MM.1S (cell line): Measurements from ENCODE around the gene MSLN.
A peak's percentile ranks its signal among the peaks of the same experiment; 100 is the strongest.

Source experiments
- DNase-seq: peaks from one replicate; pipeline ENCODE4 v3.0.0-alpha.2; 2015
- H2AFZ ChIP-seq: fragments of 300-600 bp; sonication (generic); 2 replicates; pipeline ENCODE4 v1.6.0; 2016; ENCODE audit warnings: antibody characterized with exemption, low read length
- H3F3A ChIP-seq: fragments of 300-600 bp; sonication (generic); 2 replicates; pipeline ENCODE4 v1.6.1; 2016; ENCODE audit warnings: mild to moderate bottlenecking, antibody characterized with exemption, low read length, moderate library complexity, mixed read lengths; ENCODE audit not compliant: insufficient read depth
- H3K27ac ChIP-seq: fragments of 300-600 bp; sonication (generic); 2 replicates; pipeline ENCODE4 v1.5.1; 2016; ENCODE audit warnings: mild to moderate bottlenecking, low read length
- H3K27me3 ChIP-seq: fragments of 300-600 bp; sonication (generic); replicated peaks from 2 replicates; pipeline ENCODE4 v1.6.0; 2016; ENCODE audit warnings: low read length; ENCODE audit not compliant: insufficient read depth
- H3K36me3 ChIP-seq: fragments of 300-600 bp; sonication (generic); replicated peaks from 2 replicates; pipeline ENCODE4 v1.6.1; 2016; ENCODE audit warnings: mild to moderate bottlenecking, low read length, mixed read lengths; ENCODE audit not compliant: insufficient read depth
- H3K4me1 ChIP-seq: fragments of 300-600 bp; sonication (generic); 2 replicates; pipeline ENCODE4 v1.6.1; 2016; ENCODE audit warnings: low read length, mixed read lengths
- H3K4me2 ChIP-seq: fragments of 300-600 bp; sonication (generic); 2 replicates; pipeline ENCODE4 v1.6.0; 2016; ENCODE audit warnings: low read depth, low read length
- H3K4me3 ChIP-seq: fragments of 300-600 bp; sonication (generic); 2 replicates; pipeline ENCODE4 v1.5.1; 2016; ENCODE audit warnings: low read length, mixed read lengths
- H3K79me2 ChIP-seq: fragments of 300-600 bp; sonication (generic); 2 replicates; pipeline ENCODE4 v1.6.1; 2016; ENCODE audit warnings: mixed run types, low read length, mixed read lengths
- H3K9ac ChIP-seq: fragments of 300-600 bp; sonication (generic); 2 replicates; pipeline ENCODE4 v1.6.1; 2016; ENCODE audit warnings: low read length, mixed read lengths
- H3K9me2 ChIP-seq: fragments of 300-600 bp; sonication (generic); replicated peaks from 2 replicates; pipeline ENCODE4 v1.6.1; 2016; ENCODE audit warnings: mild to moderate bottlenecking, low read length, mixed read lengths; ENCODE audit not compliant: insufficient read depth
- H3K9me3 ChIP-seq: fragments of 300-600 bp; sonication (generic); replicated peaks from 2 replicates; pipeline ENCODE4 v1.6.1; 2016; ENCODE audit warnings: mild to moderate bottlenecking, low read length, mixed read lengths; ENCODE audit not compliant: insufficient read depth
- H4K20me1 ChIP-seq: fragments of 300-600 bp; sonication (generic); 2 replicates; pipeline ENCODE4 v1.6.1; 2016; ENCODE audit warnings: mild to moderate bottlenecking, low read length, moderate library complexity, mixed read lengths; ENCODE audit not compliant: insufficient read depth
- EZH2 ChIP-seq: fragments of 300-600 bp; sonication (generic); optimal IDR thresholded peaks from 2 replicates; pipeline ENCODE3; 2017; ENCODE audit warnings: low read depth, mild to moderate bottlenecking, antibody characterized with exemption, low read length, mixed read lengths
- EZH2phosphoT487 ChIP-seq: fragments of 300-600 bp; sonication (generic); IDR thresholded peaks from 2 replicates; pipeline ENCODE4 v1.6.1; 2018; ENCODE audit warnings: antibody characterized with exemption, low read length
- TF ChIP-seq, protein P1 (sequence below): fragments of 300-600 bp; sonication (generic); IDR thresholded peaks from 2 replicates; pipeline ENCODE4 v1.5.1; 2016; ENCODE audit warnings: antibody characterized with exemption, low read length, mixed read lengths

The MSLN gene

DNA sequence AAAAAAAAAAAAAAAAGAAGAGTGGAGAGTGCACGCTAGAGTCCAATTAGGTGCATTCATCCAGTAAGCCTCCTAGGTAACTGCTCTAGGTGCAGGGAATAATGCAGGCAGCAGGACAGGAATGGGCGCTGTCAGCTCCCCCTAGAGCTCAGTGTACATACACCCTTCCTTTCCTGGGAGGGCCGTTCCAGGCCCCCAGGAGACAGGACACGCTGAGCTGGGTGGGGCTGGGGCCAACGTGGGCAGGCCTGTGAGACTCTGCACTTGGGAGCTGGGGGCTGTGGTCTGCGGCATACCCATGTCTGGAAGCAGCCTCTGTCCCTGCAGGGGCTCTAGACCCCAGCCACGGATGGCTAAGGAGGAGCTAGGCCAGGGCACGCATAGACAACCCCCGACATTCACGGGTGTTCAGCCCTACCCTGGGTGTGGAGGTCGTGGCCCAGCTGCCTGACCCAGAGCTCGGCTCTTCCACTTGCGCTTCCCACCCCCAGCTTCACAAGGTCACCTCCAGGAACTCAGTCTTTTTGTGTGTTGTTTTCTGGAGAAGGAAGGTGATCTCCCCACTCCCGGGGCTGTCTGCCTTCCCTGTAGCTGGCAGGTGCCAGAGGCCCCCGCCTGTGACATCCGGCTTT is 40.6 kb upstream of the MSLN start:
- Histone ChIP-seq H3F3A (peaks cover 10% of the 10 kb centered on the region; the same call in 1 of the 2 replicates), H3K79me2 (peaks cover 9% of the 10 kb centered on the region; the same call in 1 of the 2 replicates), H3K36me3 (no peaks in the 10 kb centered on the region), H3K4me3 (peak overlapping the region; percentile 95), H3K4me1 (peaks cover 9% of the 10 kb centered on the region; the same call in 1 of the 2 replicates), H3K27me3 (peaks cover 25% of the 10 kb centered on the region), H3K9me3 (no peaks in the 10 kb centered on the region), H3K9me2 (no peaks in the 10 kb centered on the region), H4K20me1 (no peaks in the 10 kb centered on the region), H2AFZ (peak overlapping the region; percentile 91), H3K27ac (peak overlapping the region; percentile 74; the same call in 1 of the 2 replicates), H3K9ac (peak overlapping the region; percentile 87; the same call in 1 of the 2 replicates), H3K4me2 (peak overlapping the region; percentile 95)
- TF ChIP-seq EZH2phosphoT487, result no peak
- TF ChIP-seq, protein P1, sequence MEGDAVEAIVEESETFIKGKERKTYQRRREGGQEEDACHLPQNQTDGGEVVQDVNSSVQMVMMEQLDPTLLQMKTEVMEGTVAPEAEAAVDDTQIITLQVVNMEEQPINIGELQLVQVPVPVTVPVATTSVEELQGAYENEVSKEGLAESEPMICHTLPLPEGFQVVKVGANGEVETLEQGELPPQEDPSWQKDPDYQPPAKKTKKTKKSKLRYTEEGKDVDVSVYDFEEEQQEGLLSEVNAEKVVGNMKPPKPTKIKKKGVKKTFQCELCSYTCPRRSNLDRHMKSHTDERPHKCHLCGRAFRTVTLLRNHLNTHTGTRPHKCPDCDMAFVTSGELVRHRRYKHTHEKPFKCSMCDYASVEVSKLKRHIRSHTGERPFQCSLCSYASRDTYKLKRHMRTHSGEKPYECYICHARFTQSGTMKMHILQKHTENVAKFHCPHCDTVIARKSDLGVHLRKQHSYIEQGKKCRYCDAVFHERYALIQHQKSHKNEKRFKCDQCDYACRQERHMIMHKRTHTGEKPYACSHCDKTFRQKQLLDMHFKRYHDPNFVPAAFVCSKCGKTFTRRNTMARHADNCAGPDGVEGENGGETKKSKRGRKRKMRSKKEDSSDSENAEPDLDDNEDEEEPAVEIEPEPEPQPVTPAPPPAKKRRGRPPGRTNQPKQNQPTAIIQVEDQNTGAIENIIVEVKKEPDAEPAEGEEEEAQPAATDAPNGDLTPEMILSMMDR, result peak; percentile 23
- no peak for DNase-seq

DNA sequence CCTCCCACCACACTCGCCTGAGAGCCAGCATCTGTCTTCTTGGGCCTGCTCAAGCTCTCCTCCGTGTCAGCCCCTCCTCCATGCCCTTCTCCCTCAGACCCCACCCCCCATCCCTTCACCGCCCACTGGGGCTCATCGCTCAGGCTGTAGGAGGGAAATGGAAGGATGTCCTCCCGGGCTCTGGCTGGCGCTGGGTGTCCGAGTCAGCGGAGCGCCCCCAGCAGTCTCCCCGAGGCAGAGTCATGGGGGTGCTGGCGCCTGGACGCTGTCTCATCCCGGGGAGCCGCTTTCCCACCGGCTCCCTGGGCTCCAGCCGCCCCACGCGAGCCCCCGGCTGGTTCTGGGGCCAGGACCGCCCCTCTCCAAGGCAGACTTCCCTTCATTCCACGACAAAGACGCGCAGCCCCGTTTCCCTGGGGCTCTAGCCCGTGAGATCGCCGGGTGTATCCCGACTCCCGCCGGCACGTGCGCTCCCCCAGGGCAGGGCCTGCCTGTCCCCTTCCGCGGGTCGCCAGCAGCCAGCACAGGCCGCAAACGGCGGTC is 40.0 kb upstream of the MSLN start:
- peak; percentile 68 for DNase-seq
- Histone ChIP-seq H3K9ac (peak overlapping the region; percentile 87), H3K79me2 (peaks cover 9% of the 10 kb centered on the region; the same call in 1 of the 2 replicates), H3K36me3 (no peaks in the 10 kb centered on the region), H3K27me3 (peaks cover 25% of the 10 kb centered on the region), H3K4me2 (peak overlapping the region; percentile 95), H4K20me1 (no peaks in the 10 kb centered on the region), H3K4me3 (peak overlapping the region; percentile 95), H3F3A (peaks cover 10% of the 10 kb centered on the region; the same call in 1 of the 2 replicates), H3K4me1 (peaks cover 9% of the 10 kb centered on the region; the same call in 1 of the 2 replicates), H2AFZ (peak overlapping the region; percentile 91), H3K9me2 (no peaks in the 10 kb centered on the region), H3K27ac (peak overlapping the region; percentile 74), H3K9me3 (no peaks in the 10 kb centered on the region)
- TF ChIP-seq, protein P1, result peak; percentile 24
- TF ChIP-seq EZH2phosphoT487, result no peak

DNA sequence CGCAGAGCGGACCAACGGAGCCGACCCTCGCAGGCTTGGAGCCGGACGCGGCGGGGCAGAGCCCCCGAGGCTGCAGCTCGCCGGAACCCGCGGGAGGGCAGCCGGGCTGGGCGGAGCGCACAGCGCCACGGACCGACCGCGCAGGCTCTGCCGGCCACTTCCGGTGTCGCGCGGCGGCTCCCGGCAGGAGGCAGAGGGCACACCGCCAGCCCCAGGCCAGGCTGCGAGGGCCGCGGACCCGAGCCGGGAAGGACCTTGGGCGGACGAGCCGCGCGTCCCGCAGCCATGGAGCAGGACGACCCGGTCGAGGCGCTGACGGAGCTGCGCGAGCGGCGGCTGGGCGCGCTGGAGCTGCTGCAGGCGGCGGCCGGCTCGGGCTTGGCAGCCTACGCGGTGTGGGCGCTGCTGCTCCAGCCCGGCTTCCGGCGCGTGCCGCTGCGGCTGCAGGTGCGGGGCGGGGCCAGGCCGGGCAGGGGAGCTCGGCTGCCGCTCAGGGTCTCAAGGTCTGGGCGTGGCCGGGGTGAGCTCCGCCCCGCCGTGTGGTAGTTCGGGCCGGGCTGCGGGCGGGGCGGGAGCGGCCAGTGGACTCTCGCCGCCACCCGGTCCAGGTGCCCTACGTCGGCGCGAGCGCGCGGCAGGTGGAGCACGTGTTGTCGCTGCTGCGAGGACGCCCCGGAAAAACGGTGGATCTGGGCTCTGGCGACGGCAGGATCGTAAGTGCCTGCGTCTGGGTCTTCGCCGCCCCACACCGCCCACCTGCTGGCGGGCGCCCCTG is 39.4 kb upstream of the MSLN start, which contains the start of gene ANTKMT:
Gene ANTKMT (plus strand): TSS at position 157 of the 775 bp plus-strand sequence. CDS start 129 bp downstream, at position 286.
- peak within 1 kb of the TSS; percentile 91 for H2AFZ ChIP-seq
- no peak for TF ChIP-seq EZH2phosphoT487
- TF ChIP-seq, protein P1, result no peak
- TF ChIP-seq EZH2, result no peak
- H3K9ac ChIP-seq, result peak within 1 kb of the TSS; percentile 87
- peak within 1 kb of the TSS; percentile 95 for H3K4me3 ChIP-seq
- peak within 1 kb of the TSS; percentile 74 for H3K27ac ChIP-seq
- peak within 1 kb of the TSS; percentile 95 for H3K4me2 ChIP-seq
- DNase-seq, result peak; percentile 94
- H3K27me3 ChIP-seq, result peaks cover 25% of the 10 kb centered on the region
- H4K20me1 ChIP-seq, result no peaks in the 10 kb centered on the region
- no peaks in the 10 kb centered on the region for H3K9me3 ChIP-seq
- H3K4me1 ChIP-seq, result peaks cover 9% of the 10 kb centered on the region; the same call in 1 of the 2 replicates
- no peaks in the 10 kb centered on the region for H3K9me2 ChIP-seq
- H3F3A ChIP-seq, result peaks cover 13% of the 10 kb centered on the region; the same call in 1 of the 2 replicates
- peaks cover 9% of the 10 kb centered on the region; the same call in 1 of the 2 replicates for H3K79me2 ChIP-seq
- no peaks in the 10 kb centered on the region for H3K36me3 ChIP-seq
